SK-N-SH (cell line): ENCODE results near the gene HS3ST1. TPM values are rescaled to one million over a fixed set of nuclear protein-coding genes. Genes with fewer than 3 reads are reported as not detected.

Source experiments
- CTCF ChIA-PET: fragments of 300-600, 350-600 bp; formaldehyde crosslinking; extraction: SDS; loops from one replicate; lab custom pipeline; 2021; lab: Yijun Ruan, JAX
- POLR2A ChIA-PET: fragments of 350-600 bp; sonication (Branson Sonifier 250); formaldehyde crosslinking; extraction: SDS; loops from one replicate; lab custom pipeline; 2020; ENCODE audit warnings: antibody characterized with exemption, inconsistent platforms; lab: Yijun Ruan, JAX
- DNase-seq: peaks from one replicate; pipeline ENCODE4 v3.0.0; 2012
- H2AFZ ChIP-seq: fragments of 200-600 bp; sonication (generic); 2 replicates; pipeline ENCODE4 v1.8.1; 2016; ENCODE audit warnings: antibody characterized with exemption, mild to moderate bottlenecking, low read depth
- H3F3A ChIP-seq: fragments of 200-600 bp; sonication (generic); replicated peaks from 2 replicates; pipeline ENCODE3; 2016; ENCODE audit warnings: antibody characterized with exemption, mild to moderate bottlenecking; ENCODE audit not compliant: insufficient read depth
- H3K27ac ChIP-seq, 2 experiments: fragments of 200-500 bp in 1 of 2; fragments of 200-600 bp in 1 of 2; sonication (Bioruptor generic) in 1 of 2; sonication (generic), shearing (Covaris generic) in 1 of 2; 2 replicates each; pipeline versions ENCODE4 v1.5.1 to v1.6.1; 2014 to 2016; ENCODE audit warnings: low read depth in 2 of 2, inconsistent platforms in 1 of 2, low read length in 1 of 2, mild to moderate bottlenecking in 1 of 2, mixed read lengths in 1 of 2
- H3K27me3 ChIP-seq: fragments of 200-600 bp; sonication (generic), shearing (Covaris generic); 2 replicates; pipeline ENCODE4 v1.6.1; 2016; ENCODE audit warnings: mixed run types; ENCODE audit not compliant: insufficient read depth
- H3K36me3 ChIP-seq, 2 experiments: fragments of 200-500 bp in 1 of 2; fragments of 200-600 bp in 1 of 2; sonication (Bioruptor generic) in 1 of 2; sonication (generic) in 1 of 2; replicated peaks in 1 of 2; 2 replicates each; pipeline versions ENCODE3 to v1.5.1; 2014 to 2016; ENCODE audit warnings: low read length in 1 of 2, mild to moderate bottlenecking in 1 of 2; ENCODE audit not compliant: insufficient read depth in 2 of 2, control insufficient read depth in 1 of 2
- H3K4me1 ChIP-seq, 2 experiments: fragments of 200-500 bp in 1 of 2; fragments of 200-600 bp in 1 of 2; sonication (Bioruptor generic) in 1 of 2; sonication (generic), shearing (Covaris generic) in 1 of 2; 2 replicates each; pipeline versions ENCODE4 v1.5.1 to v1.6.1; 2014 to 2016; ENCODE audit warnings: low read depth in 1 of 2, low read length in 1 of 2, mixed run types in 1 of 2; ENCODE audit not compliant: insufficient read depth in 2 of 2, control insufficient read depth in 1 of 2
- H3K4me2 ChIP-seq: fragments of 200-600 bp; sonication (generic), shearing (Covaris generic); 2 replicates; pipeline ENCODE4 v1.6.1; 2017; ENCODE audit warnings: mixed run types
- H3K4me3 ChIP-seq, 2 experiments: fragments of 200-500 bp in 1 of 2; fragments of 200-600 bp in 1 of 2; sonication (Bioruptor generic) in 1 of 2; sonication (generic), shearing (Covaris generic) in 1 of 2; 2 replicates each; pipeline versions ENCODE4 v1.5.1 to v1.8.1; 2014 to 2016; ENCODE audit warnings: low read depth in 2 of 2, inconsistent platforms in 1 of 2, low read length in 1 of 2, mild to moderate bottlenecking in 1 of 2, mixed read lengths in 1 of 2, moderate library complexity in 1 of 2
- H3K79me2 ChIP-seq: fragments of 200-600 bp; sonication (generic); 2 replicates; pipeline ENCODE4 v1.8.1; 2017; ENCODE audit warnings: mild to moderate bottlenecking; ENCODE audit not compliant: insufficient read depth
- H3K9ac ChIP-seq: fragments of 200-600 bp; sonication (generic); 2 replicates; pipeline ENCODE4 v1.6.1; 2017; ENCODE audit warnings: mixed run types
- H3K9me2 ChIP-seq: fragments of 200-600 bp; sonication (generic); 2 replicates; pipeline ENCODE4 v1.6.1; 2017; ENCODE audit warnings: mixed run types
- H3K9me3 ChIP-seq: fragments of 200-600 bp; sonication (generic); 2 replicates; pipeline ENCODE4 v1.6.1; 2017; ENCODE audit warnings: mixed run types, mild to moderate bottlenecking, moderate library complexity
- H4K20me1 ChIP-seq: fragments of 200-600 bp; sonication (generic); 2 replicates; pipeline ENCODE4 v1.6.1; 2017; ENCODE audit warnings: mild to moderate bottlenecking, mixed run types; ENCODE audit not compliant: insufficient read depth
- EP300 ChIP-seq, 2 experiments: IDR thresholded peaks; 2 replicates each; pipeline versions ENCODE4 v1.4.0 to v1.6.1; 2012; ENCODE audit warnings: borderline replicate concordance in 1 of 2, low read depth in 1 of 2, low read length in 1 of 2
- EZH2phosphoT487 ChIP-seq: fragments of 200-600 bp; sonication (generic); IDR thresholded peaks from 2 replicates; pipeline ENCODE4 v1.6.1; 2017; ENCODE audit warnings: low read depth, mixed run types, mild to moderate bottlenecking, antibody characterized with exemption, moderate library complexity, borderline replicate concordance
- FOXJ3 ChIP-seq: sonication (generic); formaldehyde crosslinking; IDR thresholded peaks from 2 replicates; pipeline ENCODE4 v1.5.1; 2020; ENCODE audit warnings: mild to moderate bottlenecking, missing genetic modification reagents
- FOXM1 ChIP-seq: IDR thresholded peaks from 2 replicates; pipeline ENCODE4 v1.4.0; 2012; ENCODE audit warnings: low read depth, mild to moderate bottlenecking
- GABPA ChIP-seq: IDR thresholded peaks from 2 replicates; pipeline ENCODE4 v1.4.0; 2012; ENCODE audit warnings: low read depth, mild to moderate bottlenecking
- GATA2 ChIP-seq: sonication (generic); formaldehyde crosslinking; IDR thresholded peaks from 2 replicates; pipeline ENCODE4 v1.5.0; 2020; ENCODE audit warnings: mild to moderate bottlenecking, missing genetic modification reagents
- IRF3 ChIP-seq: fragments of 150-350 bp; IDR thresholded peaks from 2 replicates; pipeline ENCODE4 v1.6.1; 2016; ENCODE audit warnings: mild to moderate bottlenecking, low read depth, low read length
- JUND ChIP-seq: IDR thresholded peaks from 2 replicates; pipeline ENCODE4 v1.4.0; 2012
- MEF2A ChIP-seq: IDR thresholded peaks from 2 replicates; pipeline ENCODE4 v1.4.0; 2012; ENCODE audit warnings: low read depth, borderline replicate concordance
- NFIC ChIP-seq: IDR thresholded peaks from 2 replicates; pipeline ENCODE4 v1.4.0; 2012; ENCODE audit warnings: borderline replicate concordance
- POLR2AphosphoS5 ChIP-seq: IDR thresholded peaks from 2 replicates; pipeline ENCODE4 v1.6.1; 2012; ENCODE audit warnings: low read depth, low read length
- RFX5 ChIP-seq: IDR thresholded peaks from 2 replicates; pipeline ENCODE4 v1.6.1; 2012; ENCODE audit warnings: mild to moderate bottlenecking, improper control_type of control experiment, low read length
- RXRA ChIP-seq: IDR thresholded peaks from 2 replicates; pipeline ENCODE4 v1.4.0; 2012; ENCODE audit warnings: low read depth, mild to moderate bottlenecking, borderline replicate concordance
- SIN3A ChIP-seq: IDR thresholded peaks from 2 replicates; pipeline ENCODE4 v1.6.1; 2012; ENCODE audit warnings: low read depth, mild to moderate bottlenecking, low read length, moderate library complexity, borderline replicate concordance
- TAF1 ChIP-seq: IDR thresholded peaks from 2 replicates; pipeline ENCODE4 v1.6.1; 2012; ENCODE audit warnings: low read depth, mild to moderate bottlenecking, low read length, moderate library complexity, borderline replicate concordance
- TEAD4 ChIP-seq: IDR thresholded peaks from 2 replicates; pipeline ENCODE4 v1.4.0; 2012; ENCODE audit warnings: mild to moderate bottlenecking, borderline replicate concordance; ENCODE audit not compliant: insufficient read depth
- USF2 ChIP-seq: fragments of 150-350 bp; IDR thresholded peaks from 2 replicates; pipeline ENCODE4 v1.6.1; 2017; ENCODE audit warnings: antibody characterized with exemption, low read length, low read depth, borderline replicate concordance
- ZBTB33 ChIP-seq: IDR thresholded peaks from 2 replicates; pipeline ENCODE4 v1.4.0; 2012; ENCODE audit warnings: low read depth, borderline replicate concordance
- WGBS: methylation state at CpG from one replicate; pipeline ENCODE4 v1.1.6; 2017; ENCODE audit warnings: low lambda C conversion rate; 5-methylcytosine and 5-hydroxymethylcytosine counted together
- polyA plus RNA-seq, 3 experiments: library from polyadenylated mRNA; depleted of rRNA; stranded (reverse); fragments of >200 nt; gene quantifications; 2 replicates each; pipeline ENCODE4 v1.2.3, GENCODE V29; 2012

Gene HS3ST1
- polyA plus RNA-seq, 1 of the 3 experiments (the other 2 are of a cell fraction) = not detected

- ChIA-PET POLR2A (no interaction called here), CTCF (no interaction called here)
- Histone ChIP-seq H3K9ac (no peak overlapping the region), H3K4me1 (no peaks in the 10 kb centered on the region), H3K4me2 (no peak overlapping the region), H3K79me2 (no peaks in the 10 kb centered on the region), H3K9me2 (no peaks in the 10 kb centered on the region), H4K20me1 (no peaks in the 10 kb centered on the region), H3K36me3 (no peaks in the 10 kb centered on the region), H3F3A (no peaks in the 10 kb centered on the region), H3K27me3 (no peaks in the 10 kb centered on the region), H2AFZ (no peak overlapping the region), H3K9me3 (no peaks in the 10 kb centered on the region), H3K4me3 (no peak overlapping the region), H3K27ac (no peak overlapping the region)
- no peak for TF ChIP-seq TEAD4
- no peak for TF ChIP-seq TAF1
- TF ChIP-seq USF2 = no peak
- TF ChIP-seq ZBTB33 = no peak
- TF ChIP-seq EP300 (IDR thresholded peaks at IDR 0.05; ENCODE audit: borderline replicate concordance in 1 of 2, low read depth in 1 of 2, low read length in 1 of 2) = no peak
- no peak for TF ChIP-seq POLR2AphosphoS5
- no peak for TF ChIP-seq EZH2phosphoT487
- no peak for TF ChIP-seq JUND
- TF ChIP-seq GABPA = no peak
- TF ChIP-seq MEF2A = no peak
- no peak for TF ChIP-seq GATA2
- TF ChIP-seq NFIC = no peak
- no peak for TF ChIP-seq RFX5
- 11% methylated on average over 4 of the region's 4 CpGs for WGBS
- no peak for DNase-seq
These were observed 41.8 kb upstream of the HS3ST1 start for GRCh38 chr4:11470438-11471045.

GRCh38 chr4:11469650-11470437 is 41.1 kb upstream of the HS3ST1 start:
- H3K9me3 ChIP-seq = no peaks in the 10 kb centered on the region
- WGBS = 11% methylated on average over 8 of the region's 8 CpGs
- CTCF ChIA-PET = no interaction called here

More at GRCh38 chr4:11469650-11470437, 41.1 kb upstream of the HS3ST1 start:
- Histone ChIP-seq H3K27ac (no peak overlapping the region), H3K79me2 (no peaks in the 10 kb centered on the region), H4K20me1 (no peaks in the 10 kb centered on the region)
- POLR2A ChIA-PET = no interaction called here
- no peak for TF ChIP-seq JUND
- TF ChIP-seq FOXM1 = no peak
- TF ChIP-seq IRF3 = no peak
- no peak for TF ChIP-seq FOXJ3
- TF ChIP-seq RXRA = no peak
- no peak for TF ChIP-seq TEAD4
- TF ChIP-seq USF2 = no peak
- TF ChIP-seq ZBTB33 = no peak
- TF ChIP-seq GABPA = no peak
- no peak for TF ChIP-seq SIN3A
- TF ChIP-seq, all 33 proteins: peak for 0
- H2AFZ ChIP-seq = no peak overlapping the region
- H3K4me2 ChIP-seq = no peak overlapping the region
- H3K27me3 ChIP-seq = no peaks in the 10 kb centered on the region
- H3K9ac ChIP-seq = no peak overlapping the region
- H3K4me1 ChIP-seq = no peaks in the 10 kb centered on the region
- no peaks in the 10 kb centered on the region for H3F3A ChIP-seq
- no peak overlapping the region for H3K4me3 ChIP-seq
- no peak for DNase-seq
- no peaks in the 10 kb centered on the region for H3K9me2 ChIP-seq
- H3K36me3 ChIP-seq = no peaks in the 10 kb centered on the region
